Esophagus muscularis mucosa (tissue), 4 donors: ENCODE results near the gene ING1.

Experiments
- CTCF ChIP-seq, 3 experiments: fragments of 200-600 bp in 2 of 3; fragments of 450-650 bp in 1 of 3; sonication (generic) in 2 of 3; IDR thresholded peaks; one replicate each; pipeline ENCODE4 v1.5.1; 2017 to 2019; ENCODE audit warnings: antibody characterized with exemption in 3 of 3, mild to moderate bottlenecking in 2 of 3, moderate library complexity in 1 of 3
- EP300 ChIP-seq: sonication (generic); formaldehyde crosslinking; IDR thresholded peaks from one replicate; pipeline ENCODE4 v1.6.1; 2017; ENCODE audit warnings: antibody characterized with exemption
- POLR2A ChIP-seq: fragments of 450-650 bp; IDR thresholded peaks from one replicate; pipeline ENCODE4 v1.6.1; 2017; ENCODE audit warnings: antibody characterized with exemption, moderate library complexity, mild to moderate bottlenecking, low read depth
- POLR2AphosphoS5 ChIP-seq, 2 donors: sonication (generic); formaldehyde crosslinking; IDR thresholded peaks; one replicate each; pipeline ENCODE4 v1.6.1; 2017; ENCODE audit warnings: antibody characterized with exemption in 2 of 2

GRCh38 chr13:110713981-110714796, 689 bp downstream of the ING1 start:
- TF ChIP-seq POLR2AphosphoS5 (IDR thresholded peaks at IDR 0.05) (no peak), POLR2A (no peak), EP300 (no peak), CTCF (IDR thresholded peaks at IDR 0.05) (no peak)
